ENCODE measurements around the gene RAD1. TPM values are rescaled to one million over a fixed set of nuclear protein-coding genes. Genes with fewer than 3 reads are reported as not detected.

RAD1 gene
- total and polyA plus RNA-seq, 11 donors, result 12.8 to 29.6 (median 22.7) TPM

DNA sequence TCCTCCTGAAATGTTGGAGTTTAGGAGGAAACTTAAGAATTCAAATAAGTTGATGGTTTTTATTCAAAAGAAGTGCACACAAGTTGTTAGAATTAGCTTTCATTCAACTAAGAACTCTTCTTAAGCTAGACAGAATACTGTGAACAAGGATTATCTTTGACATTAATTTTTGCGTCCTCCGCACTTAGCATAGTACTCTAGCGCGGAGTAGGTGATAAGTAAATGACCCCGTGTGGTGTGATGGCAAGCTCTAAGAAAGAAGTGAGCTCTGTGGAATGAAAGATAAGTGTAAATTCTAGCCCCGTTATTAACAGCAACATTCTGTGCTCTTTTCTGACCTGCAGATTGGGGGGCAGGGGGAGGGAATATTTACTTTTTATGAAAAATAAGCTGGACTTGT lies 1.2 kb upstream of the RAD1 start:
- Histone ChIP-seq H3K27ac (peak overlapping the region in 1 of 12 donors; percentile 90), H3K27me3 (no peaks in the 10 kb centered on the region), H3K4me3 (peak overlapping the region; percentile 57 to 97 (median 84)), H3K9me3 (no peaks in the 10 kb centered on the region), H3K4me1 (peaks cover 7 to 36% (median 24%) of the 10 kb centered on the region in 12 donors), H3K36me3 (peaks cover 0 to 45% (median 31%) of the 10 kb centered on the region in 9 donors)
- 15 to 21% (median 18%) methylated on average over 6 of the region's 6 CpGs for WGBS, 4 donors
- DNase-seq (no peak), ATAC-seq (no peak)
- TF ChIP-seq POLR2A (IDR thresholded peaks at IDR 0.05), result no peak
- no peak for TF ChIP-seq CTCF (IDR thresholded peaks at IDR 0.05)
- intact Hi-C loops (cut with DNase I), result loop anchor here in 3 of 10 donors (5.0 to 10.0 kb wide), 3 partner anchors 259 to 912 kb away; partner anchors contain the start of genes AMACR (in 2 of the 3) and RAI14 (in 1 of the 3)

DNA sequence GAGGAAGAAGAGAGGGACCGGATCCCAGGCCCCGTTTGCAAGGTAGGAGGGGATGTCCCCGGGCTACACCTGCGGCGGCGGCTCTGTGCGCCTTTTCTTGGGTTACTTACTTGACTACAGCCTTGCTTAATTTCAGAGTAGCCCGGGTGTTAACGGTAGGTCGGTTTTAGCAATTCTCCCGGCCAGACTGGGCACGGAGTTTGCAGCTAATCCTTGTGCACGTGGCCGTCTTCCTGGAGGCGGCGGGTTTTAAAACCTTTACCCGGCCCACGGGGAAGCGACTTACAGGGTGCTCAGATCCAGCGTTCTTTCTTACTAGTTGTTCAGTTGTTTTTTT lies 520 bp upstream of the RAD1 start:
- ATAC-seq (peak in 1 of 4 donors; percentile 17), DNase-seq (no peak)
- intact Hi-C loops (cut with DNase I), result loop anchor here in 3 of 10 donors (1.0 to 10.0 kb wide), 5 partner anchors 13 to 911 kb away; partner anchors contain the start of genes AMACR (in 2 of the 3), DNAJC21 (in 2 of the 3) and RAI14 (in 1 of the 3)
- Histone ChIP-seq H3K27me3 (no peaks in the 10 kb centered on the region), H3K4me1 (peaks cover 7 to 36% (median 24%) of the 10 kb centered on the region in 12 donors), H3K4me3 (peak overlapping the region; percentile 57 to 97 (median 84)), H3K9me3 (no peaks in the 10 kb centered on the region), H3K36me3 (peaks cover 0 to 45% (median 31%) of the 10 kb centered on the region in 9 donors), H3K27ac (peak overlapping the region; percentile 61 to 92 (median 84))
- 0 to 1% (median 0%) methylated on average over 20 of the region's 20 CpGs for WGBS, 4 donors
- no peak for TF ChIP-seq POLR2A (IDR thresholded peaks at IDR 0.05)
- TF ChIP-seq CTCF (IDR thresholded peaks at IDR 0.05), result no peak

GRCh38 chr5:34914671-34915138 lies 599 bp downstream of the RAD1 start:
- WGBS, 4 donors, result 2 to 3% (median 2%) methylated on average over 20 of the region's 20 CpGs
- peak in 3 of 4 donors; percentile 0 to 5 (median 1) for ATAC-seq

More at GRCh38 chr5:34914671-34915138, 599 bp downstream of the RAD1 start:
- peak overlapping the region; percentile 61 to 92 (median 88) for H3K27ac ChIP-seq
- peak overlapping the region; percentile 57 to 97 (median 84) for H3K4me3 ChIP-seq
- intact Hi-C loops (cut with DNase I), result loop anchor here in 3 of 10 donors (1.0 to 10.0 kb wide), 5 partner anchors 14 to 910 kb away; partner anchors contain the start of genes AMACR (in 2 of the 3), DNAJC21 (in 2 of the 3) and RAI14 (in 1 of the 3)
- H3K9me3 ChIP-seq, result no peaks in the 10 kb centered on the region
- no peaks in the 10 kb centered on the region for H3K27me3 ChIP-seq
- peaks cover 7 to 36% (median 24%) of the 10 kb centered on the region in 12 donors for H3K4me1 ChIP-seq
- H3K36me3 ChIP-seq, result peaks cover 0 to 45% (median 30%) of the 10 kb centered on the region in 9 donors
- peak in 2 of 5 donors; percentile 14 to 50 for DNase-seq
- TF ChIP-seq POLR2A (IDR thresholded peaks at IDR 0.05), result no peak
- TF ChIP-seq CTCF (IDR thresholded peaks at IDR 0.05), result no peak

All from heart left ventricle (tissue), 16 donors.